ENCODE data around the gene UBA3. TPM values are rescaled to one million over a fixed set of nuclear protein-coding genes. Genes with fewer than 3 reads are reported as not detected.

Gene UBA3
- total RNA-seq, 1 experiment from 2014 or later = 45.6 TPM

- no peaks in the 10 kb centered on the region for H3K9me3 ChIP-seq (ENCODE audit: control insufficient read depth in 1 of 2, insufficient read depth in 1 of 2, low read depth in 1 of 2, low read length in 2 of 2)
- H3K27me3 ChIP-seq (ENCODE audit: insufficient read depth, low read length) = no peaks in the 10 kb centered on the region
- TF ChIP-seq EGR1 (IDR thresholded peaks at IDR 0.05; ENCODE audit: low read depth) = no peak
- TF ChIP-seq RAD21 (IDR thresholded peaks at IDR 0.05; ENCODE audit: low read depth) = no peak
- no peak for TF ChIP-seq SIN3A (IDR thresholded peaks at IDR 0.05; ENCODE audit: low read depth)
- TF ChIP-seq FOSL1 (IDR thresholded peaks at IDR 0.05; ENCODE audit: low read depth) = no peak
- TF ChIP-seq SRF (IDR thresholded peaks at IDR 0.05; ENCODE audit: low read depth) = no peak
- no peak for TF ChIP-seq TCF7L2 (IDR thresholded peaks at IDR 0.05; ENCODE audit: borderline replicate concordance, extremely low read depth, insufficient read depth, insufficient read length)
- no peak for TF ChIP-seq ZNF274 (IDR thresholded peaks at IDR 0.05; ENCODE audit: low read depth, low read length)
- TF ChIP-seq MAX (IDR thresholded peaks at IDR 0.05) = no peak
- TF ChIP-seq CBX3 (IDR thresholded peaks at IDR 0.05; ENCODE audit: low read depth) = no peak
- TF ChIP-seq JUND (IDR thresholded peaks at IDR 0.05) = no peak
- no peak for TF ChIP-seq SP1 (IDR thresholded peaks at IDR 0.05; ENCODE audit: low read depth)
- no peak for TF ChIP-seq YY1 (IDR thresholded peaks at IDR 0.05; ENCODE audit: extremely low read depth, insufficient replicate concordance, low read depth, low read length)
- TF ChIP-seq EZH2phosphoT487 (IDR thresholded peaks at IDR 0.05; ENCODE audit: borderline replicate concordance) = no peak
- no peak for TF ChIP-seq POLR2AphosphoS5 (IDR thresholded peaks at IDR 0.05; ENCODE audit: low read depth, low read length)
- TF ChIP-seq CEBPB (IDR thresholded peaks at IDR 0.05; ENCODE audit: low read depth) = no peak
- TF ChIP-seq ELF1 (IDR thresholded peaks at IDR 0.05; ENCODE audit: borderline replicate concordance, low read depth) = no peak
- TF ChIP-seq POLR2A (IDR thresholded peaks at IDR 0.05; ENCODE audit: borderline replicate concordance, extremely low read depth, insufficient read depth, insufficient read length) = no peak
- no peak for TF ChIP-seq CTCF (IDR thresholded peaks at IDR 0.05 in 2 of 3, conservative IDR thresholded peaks at IDR 0.05 in 1 of 3; ENCODE audit: borderline replicate concordance in 1 of 3, insufficient read depth in 1 of 3, low read depth in 2 of 3, low read length in 2 of 3)
- no peak for TF ChIP-seq ZBTB33 (IDR thresholded peaks at IDR 0.05; ENCODE audit: extremely low read depth, insufficient replicate concordance, low read length)
- TF ChIP-seq REST (IDR thresholded peaks at IDR 0.05; ENCODE audit: low read depth) = no peak
- CTCF ChIA-PET = no interaction called here
- H3K4me3 ChIP-seq (replicated peaks in 1 of 2; ENCODE audit: low read depth in 1 of 2, low read length in 2 of 2) = no peak overlapping the region
- intact Hi-C loops (cut with micrococcal nuclease) = no loop called here
- no peak overlapping the region for H3K4me2 ChIP-seq (ENCODE audit: low read length)
- RAD21 ChIA-PET (ENCODE audit: low non-redundant PET in 1 of 2, low total read pairs in 2 of 2, uncharacterized antibody in 2 of 2, unreplicated experiment in 2 of 2) = no interaction called here
- DNase-seq (ENCODE audit: low read depth, low spot score) (no peak), ATAC-seq (no peak)
- BruUV-seq (replicated peaks) = no TSS peak
- no peak overlapping the region for H3K27ac ChIP-seq (ENCODE audit: low read depth, low read length)
- no peaks in the 10 kb centered on the region for H3K79me2 ChIP-seq (ENCODE audit: insufficient read depth, low read length)
- no peaks in the 10 kb centered on the region for H3K4me1 ChIP-seq (ENCODE audit: control insufficient read depth in 1 of 2, insufficient read depth in 2 of 2, low read length in 2 of 2)
- H3K36me3 ChIP-seq (ENCODE audit: control insufficient read depth in 1 of 2, insufficient read depth in 2 of 2, low read length in 2 of 2) = peaks cover 27 to 46% of the 10 kb centered on the region in 2 experiments
- no peak overlapping the region for H2AFZ ChIP-seq (ENCODE audit: low read depth, low read length, poor library complexity, severe bottlenecking)
- POLR2A ChIA-PET = no interaction called here
- H3K9me2 ChIP-seq (ENCODE audit: insufficient read depth) = no peaks in the 10 kb centered on the region
- no peak overlapping the region for H3K9ac ChIP-seq (ENCODE audit: low read length)
- no peaks in the 10 kb centered on the region for H4K20me1 ChIP-seq (ENCODE audit: insufficient read depth)
Measured at GRCh38 chr3:69058947-69059224, 21.3 kb downstream of the UBA3 start.

Measured in HCT116 (cell line).